ENCODE measurements around the gene CEP295NL. TPM values are rescaled to one million over a fixed set of nuclear protein-coding genes. Genes with fewer than 3 reads are reported as not detected.

CEP295NL gene
- total and polyA plus RNA-seq, 2 of the 13 experiments (the other 11 are each of a cell fraction or from before 2014, with no cell fraction given) = not detected

DNA sequence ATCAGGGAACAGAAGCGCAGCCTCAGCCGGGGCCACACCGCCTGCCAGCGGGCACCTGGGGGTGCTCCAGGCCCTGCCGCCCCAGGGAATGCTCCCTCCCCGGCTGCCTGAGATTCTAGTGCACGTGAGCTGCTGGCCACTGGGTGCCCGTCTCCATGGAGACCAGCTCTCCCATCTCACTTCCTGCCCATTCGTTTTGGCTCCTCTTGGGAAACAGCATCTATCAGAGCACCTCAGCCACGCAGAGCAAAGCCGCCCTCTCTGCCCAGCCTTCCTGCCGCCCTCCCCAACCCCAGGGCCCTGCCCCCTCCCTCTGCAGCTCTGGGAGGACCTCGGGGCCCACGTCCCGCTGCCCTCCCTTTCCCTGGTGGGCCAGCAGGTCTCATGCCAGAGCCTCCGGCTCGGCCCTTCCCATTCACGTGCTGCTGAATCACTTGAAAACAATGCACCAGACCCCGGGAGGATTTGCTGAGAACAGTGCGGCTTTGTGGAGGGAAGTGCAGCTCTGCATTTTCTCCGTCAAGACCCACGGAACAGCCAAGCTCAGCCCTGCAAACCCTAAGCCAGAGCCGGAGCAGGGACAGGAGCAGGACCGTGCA lies 19.4 kb downstream of the CEP295NL start (continued):
- no peak for TF ChIP-seq ZNF605 (CRISPR knock-in tag; IDR thresholded peaks at IDR 0.05)
- TF ChIP-seq YEATS4 (CRISPR knock-in tag; IDR thresholded peaks at IDR 0.05; ENCODE audit: borderline replicate concordance) = no peak
- TF ChIP-seq KLF6 (CRISPR knock-in tag; IDR thresholded peaks at IDR 0.05) = no peak
- TF ChIP-seq SP5 (CRISPR knock-in tag; IDR thresholded peaks at IDR 0.05; ENCODE audit: borderline replicate concordance, low read depth) = no peak; the same call in 1 of the 2 replicates
- no peak for TF ChIP-seq NPAS2 (CRISPR knock-in tag; IDR thresholded peaks at IDR 0.05; ENCODE audit: borderline replicate concordance)
- TF ChIP-seq TBP (CRISPR knock-in tag; IDR thresholded peaks at IDR 0.05) = no peak
- peak; percentile 34; the same call in 1 of the 2 replicates for TF ChIP-seq ARNTL (CRISPR knock-in tag; IDR thresholded peaks at IDR 0.05)
- peak; percentile 8; the same call in 1 of the 2 replicates for TF ChIP-seq MYC (CRISPR knock-in tag; IDR thresholded peaks at IDR 0.05; ENCODE audit: borderline replicate concordance)
- peak; percentile 37; the same call in 1 of the 2 replicates for TF ChIP-seq YEATS2 (CRISPR knock-in tag; IDR thresholded peaks at IDR 0.05; ENCODE audit: borderline replicate concordance)
- no peak for TF ChIP-seq TOPORS (CRISPR knock-in tag; IDR thresholded peaks at IDR 0.05)
- no peak for TF ChIP-seq ZNF747 (CRISPR knock-in tag; IDR thresholded peaks at IDR 0.05; ENCODE audit: borderline replicate concordance)
- TF ChIP-seq HNRNPK (IDR thresholded peaks at IDR 0.05; ENCODE audit: low read depth, low read length, poor library complexity, severe bottlenecking) = no peak
- no peak for TF ChIP-seq ZKSCAN8 (CRISPR knock-in tag; IDR thresholded peaks at IDR 0.05; ENCODE audit: borderline replicate concordance)
- TF ChIP-seq HIVEP1 (CRISPR knock-in tag; IDR thresholded peaks at IDR 0.05) = 0 out of 2 replicates have a peak, but pooled peaks have one; percentile 1
- TF ChIP-seq TBX2 (CRISPR knock-in tag; IDR thresholded peaks at IDR 0.05; ENCODE audit: borderline replicate concordance) = 0 out of 2 replicates have a peak, but pooled peaks have one; percentile 11
- TF ChIP-seq, protein P1, sequence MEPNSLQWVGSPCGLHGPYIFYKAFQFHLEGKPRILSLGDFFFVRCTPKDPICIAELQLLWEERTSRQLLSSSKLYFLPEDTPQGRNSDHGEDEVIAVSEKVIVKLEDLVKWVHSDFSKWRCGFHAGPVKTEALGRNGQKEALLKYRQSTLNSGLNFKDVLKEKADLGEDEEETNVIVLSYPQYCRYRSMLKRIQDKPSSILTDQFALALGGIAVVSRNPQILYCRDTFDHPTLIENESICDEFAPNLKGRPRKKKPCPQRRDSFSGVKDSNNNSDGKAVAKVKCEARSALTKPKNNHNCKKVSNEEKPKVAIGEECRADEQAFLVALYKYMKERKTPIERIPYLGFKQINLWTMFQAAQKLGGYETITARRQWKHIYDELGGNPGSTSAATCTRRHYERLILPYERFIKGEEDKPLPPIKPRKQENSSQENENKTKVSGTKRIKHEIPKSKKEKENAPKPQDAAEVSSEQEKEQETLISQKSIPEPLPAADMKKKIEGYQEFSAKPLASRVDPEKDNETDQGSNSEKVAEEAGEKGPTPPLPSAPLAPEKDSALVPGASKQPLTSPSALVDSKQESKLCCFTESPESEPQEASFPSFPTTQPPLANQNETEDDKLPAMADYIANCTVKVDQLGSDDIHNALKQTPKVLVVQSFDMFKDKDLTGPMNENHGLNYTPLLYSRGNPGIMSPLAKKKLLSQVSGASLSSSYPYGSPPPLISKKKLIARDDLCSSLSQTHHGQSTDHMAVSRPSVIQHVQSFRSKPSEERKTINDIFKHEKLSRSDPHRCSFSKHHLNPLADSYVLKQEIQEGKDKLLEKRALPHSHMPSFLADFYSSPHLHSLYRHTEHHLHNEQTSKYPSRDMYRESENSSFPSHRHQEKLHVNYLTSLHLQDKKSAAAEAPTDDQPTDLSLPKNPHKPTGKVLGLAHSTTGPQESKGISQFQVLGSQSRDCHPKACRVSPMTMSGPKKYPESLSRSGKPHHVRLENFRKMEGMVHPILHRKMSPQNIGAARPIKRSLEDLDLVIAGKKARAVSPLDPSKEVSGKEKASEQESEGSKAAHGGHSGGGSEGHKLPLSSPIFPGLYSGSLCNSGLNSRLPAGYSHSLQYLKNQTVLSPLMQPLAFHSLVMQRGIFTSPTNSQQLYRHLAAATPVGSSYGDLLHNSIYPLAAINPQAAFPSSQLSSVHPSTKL (CRISPR knock-in tag; IDR thresholded peaks at IDR 0.05) = peak; percentile 59
- 0 out of 2 replicates have a peak, but pooled peaks have one; percentile 26 for TF ChIP-seq ZNF12 (CRISPR knock-in tag; IDR thresholded peaks at IDR 0.05)
- TF ChIP-seq FOXO1 (CRISPR knock-in tag; IDR thresholded peaks at IDR 0.05) = peak; percentile 40; the same call in 1 of the 2 replicates
- 0 out of 2 replicates have a peak, but pooled peaks have one; percentile 15 for TF ChIP-seq ZNF281 (CRISPR knock-in tag; IDR thresholded peaks at IDR 0.05; ENCODE audit: borderline replicate concordance)
- TF ChIP-seq NCOR1 (IDR thresholded peaks at IDR 0.05; ENCODE audit: borderline replicate concordance, low read length) = no peak
- 0 out of 2 replicates have a peak, but pooled peaks have one; percentile 9 for TF ChIP-seq FOXK1 (CRISPR knock-in tag; IDR thresholded peaks at IDR 0.05; ENCODE audit: borderline replicate concordance, low read depth)
- TF ChIP-seq KLF15 (CRISPR knock-in tag; IDR thresholded peaks at IDR 0.05; ENCODE audit: borderline replicate concordance) = no peak
- no peak for TF ChIP-seq SP140L (CRISPR knock-in tag; IDR thresholded peaks at IDR 0.05; ENCODE audit: borderline replicate concordance)
- peak; percentile 54 for TF ChIP-seq RFX1 (IDR thresholded peaks at IDR 0.05)
- TF ChIP-seq ZNF383 (CRISPR knock-in tag; IDR thresholded peaks at IDR 0.05; ENCODE audit: borderline replicate concordance) = 0 out of 2 replicates have a peak, but pooled peaks have one; percentile 24

Data from HepG2 (cell line).